NCI-H446 (cell line): ENCODE results near the gene DPH7.
"Not testable (repeated sequence)": the region's sequence is repeated elsewhere in the genome, so short reads cannot be mapped to it uniquely, and the experiment has no call there.

ENCODE experiments used
- DNase-seq, 2 experiments: peaks; one replicate each; lab custom pipeline; 2025; lab: John Stamatoyannopoulos, UW

DPH7 gene

GRCh38 chr9:137578518-137579258, at the start of gene DPH7:
Gene DPH7, minus strand, starts transcription at chr9:137578925. Its CDS starts 148 bp downstream, at chr9:137578777.
- DNase-seq: peak; percentile 42 to 84

- not testable (repeated sequence) for DNase-seq
These were observed 48.7 kb upstream of the DPH7 start for GRCh38 chr9:137627406-137627805.

GRCh38 chr9:137626464-137626863, 47.7 kb upstream of the DPH7 start:
- no peak for DNase-seq

- not testable (repeated sequence) for DNase-seq
These were observed 43.5 kb upstream of the DPH7 start for GRCh38 chr9:137622211-137622610.

- no peak for DNase-seq
These were observed 42.5 kb upstream of the DPH7 start for GRCh38 chr9:137621131-137621757.

- no peak for DNase-seq
These were observed 41.9 kb upstream of the DPH7 start for GRCh38 chr9:137620581-137620980.

GRCh38 chr9:137620048-137620405, 41.3 kb upstream of the DPH7 start:
- no peak for DNase-seq

- DNase-seq: no peak
These were observed 40.7 kb upstream of the DPH7 start for GRCh38 chr9:137619240-137620047.

GRCh38 chr9:137618105-137619067, 39.7 kb upstream of the DPH7 start, which contains the start of gene EHMT1:
Gene EHMT1, plus strand, starts transcription at chr9:137619005. Its CDS starts 24 bp downstream, at chr9:137619029.
- DNase-seq: peak; percentile 46 to 89

- DNase-seq: no peak
These were observed 36.7 kb upstream of the DPH7 start for GRCh38 chr9:137615387-137615871.

GRCh38 chr9:137614631-137615386, 36.1 kb upstream of the DPH7 start:
- no peak for DNase-seq

GRCh38 chr9:137613738-137614523, 35.2 kb upstream of the DPH7 start:
- no peak for DNase-seq

GRCh38 chr9:137613259-137613658, 34.5 kb upstream of the DPH7 start:
- no peak for DNase-seq

- no peak for DNase-seq
These were observed 34.0 kb upstream of the DPH7 start for GRCh38 chr9:137612741-137613142.

- DNase-seq: no peak
These were observed 33.2 kb upstream of the DPH7 start for GRCh38 chr9:137611623-137612609.

GRCh38 chr9:137610944-137611343, 32.2 kb upstream of the DPH7 start:
- DNase-seq: no peak

- no peak for DNase-seq
These were observed 28.6 kb upstream of the DPH7 start for GRCh38 chr9:137607141-137607857.

GRCh38 chr9:137606734-137607138, 28.0 kb upstream of the DPH7 start:
- DNase-seq: no peak
